Omental fat pad (tissue), 4 donors: ENCODE measurements around the gene HNRNPH2. TPM values are rescaled to one million over a fixed set of nuclear protein-coding genes. Genes with fewer than 3 reads are reported as not detected.

ENCODE experiments used
- ATAC-seq: fragments of 150-250 bp; one replicate; pipeline ENCODE4 v1.9.1; 2016; ENCODE audit warnings: mild to moderate bottlenecking, moderate library complexity; ENCODE audit not compliant: low FRiP score
- DNase-seq: peaks from one replicate; pipeline ENCODE4 v3.0.0-alpha.2; 2019; ENCODE audit warnings: low spot score
- total RNA-seq, 4 donors: library from RNA; depleted of rRNA; stranded (reverse); fragments of >200 nt; gene quantifications; one replicate each; pipeline ENCODE4 v1.1.0, GENCODE V29; 2016
- TF ChIP-seq, protein P1 (sequence below), 3 donors: fragments of 450-650 bp; IDR thresholded peaks; one replicate each; pipeline ENCODE4 v1.5.1; 2016 to 2017; ENCODE audit warnings: antibody characterized with exemption in 3 of 3, mild to moderate bottlenecking in 3 of 3, moderate library complexity in 2 of 3

The HNRNPH2 gene
- total RNA-seq, 4 donors from 2014 or later: 49.3 to 60.8 (median 55.1) TPM

DNA sequence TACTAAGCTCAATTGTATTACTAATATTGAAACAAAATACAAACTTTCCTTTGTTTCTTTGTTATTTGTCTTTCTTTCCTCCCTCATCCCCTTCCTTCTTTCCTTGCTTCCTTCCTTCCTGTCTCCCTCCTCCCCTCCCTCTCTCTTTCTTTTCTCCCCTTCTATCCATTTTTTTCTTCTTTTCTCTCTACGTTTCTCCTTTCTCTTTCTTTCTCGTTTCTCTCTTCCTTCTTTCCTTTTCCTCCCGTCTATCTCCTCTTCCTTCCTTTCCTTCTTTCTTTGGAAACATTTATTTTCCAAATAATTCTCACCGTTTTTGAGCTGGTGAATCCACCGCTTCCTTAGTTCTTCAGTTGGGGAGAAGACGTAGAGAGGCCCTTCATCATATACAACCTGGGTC lies 38.3 kb upstream of the HNRNPH2 start:
- no peak for DNase-seq
- ATAC-seq: no peak
- TF ChIP-seq, protein P1, sequence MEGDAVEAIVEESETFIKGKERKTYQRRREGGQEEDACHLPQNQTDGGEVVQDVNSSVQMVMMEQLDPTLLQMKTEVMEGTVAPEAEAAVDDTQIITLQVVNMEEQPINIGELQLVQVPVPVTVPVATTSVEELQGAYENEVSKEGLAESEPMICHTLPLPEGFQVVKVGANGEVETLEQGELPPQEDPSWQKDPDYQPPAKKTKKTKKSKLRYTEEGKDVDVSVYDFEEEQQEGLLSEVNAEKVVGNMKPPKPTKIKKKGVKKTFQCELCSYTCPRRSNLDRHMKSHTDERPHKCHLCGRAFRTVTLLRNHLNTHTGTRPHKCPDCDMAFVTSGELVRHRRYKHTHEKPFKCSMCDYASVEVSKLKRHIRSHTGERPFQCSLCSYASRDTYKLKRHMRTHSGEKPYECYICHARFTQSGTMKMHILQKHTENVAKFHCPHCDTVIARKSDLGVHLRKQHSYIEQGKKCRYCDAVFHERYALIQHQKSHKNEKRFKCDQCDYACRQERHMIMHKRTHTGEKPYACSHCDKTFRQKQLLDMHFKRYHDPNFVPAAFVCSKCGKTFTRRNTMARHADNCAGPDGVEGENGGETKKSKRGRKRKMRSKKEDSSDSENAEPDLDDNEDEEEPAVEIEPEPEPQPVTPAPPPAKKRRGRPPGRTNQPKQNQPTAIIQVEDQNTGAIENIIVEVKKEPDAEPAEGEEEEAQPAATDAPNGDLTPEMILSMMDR (IDR thresholded peaks at IDR 0.05): no peak

DNA sequence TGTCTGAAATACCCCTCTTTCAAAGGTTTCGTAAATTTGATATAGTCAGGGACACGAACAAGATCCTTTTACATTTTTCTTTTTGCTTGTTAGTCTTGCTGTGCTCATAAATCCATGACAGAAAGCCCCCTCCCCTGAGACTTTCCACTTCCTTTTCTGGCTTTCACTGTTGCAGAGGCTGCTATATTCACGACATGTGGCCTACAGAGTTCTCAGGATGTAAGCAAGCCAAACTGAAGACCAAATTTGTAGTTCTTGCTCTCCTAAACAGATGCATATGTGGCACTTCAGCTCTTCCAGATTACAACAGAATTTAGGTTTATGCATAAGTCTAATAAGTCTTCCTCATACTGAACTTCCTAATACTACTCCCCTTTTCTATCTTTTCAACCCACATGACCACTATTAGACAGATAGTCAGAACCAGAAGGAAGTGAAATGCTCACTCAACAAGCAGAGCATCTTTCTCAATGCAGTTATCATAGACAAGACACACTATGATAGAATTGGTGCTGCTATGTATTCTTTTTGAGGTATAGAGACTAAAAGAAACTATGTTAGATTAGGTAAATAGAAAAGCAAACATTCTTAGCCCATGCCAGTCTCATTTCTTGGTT lies 37.0 kb upstream of the HNRNPH2 start:
- ATAC-seq: no peak

DNA sequence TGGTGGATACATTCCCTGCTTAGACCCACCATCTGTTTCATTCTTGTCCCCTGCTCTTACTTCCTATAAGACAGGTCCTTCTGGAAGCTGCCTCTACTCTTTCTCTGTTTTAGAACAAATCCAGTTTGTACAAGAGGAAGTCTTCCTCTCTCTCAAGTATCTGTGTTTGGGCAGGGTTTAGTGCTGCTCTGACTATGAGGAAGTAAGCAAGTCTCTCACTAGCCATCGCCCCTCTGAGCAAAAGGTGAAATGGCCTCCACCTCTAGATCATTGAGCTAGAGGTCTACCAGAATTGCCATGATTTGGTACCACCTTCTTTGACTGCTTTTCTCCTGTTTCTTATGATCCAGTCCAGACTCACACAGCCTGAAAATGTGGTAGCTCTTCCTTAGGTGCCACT lies 30.5 kb upstream of the HNRNPH2 start:
- DNase-seq: no peak
- TF ChIP-seq, protein P1 (IDR thresholded peaks at IDR 0.05): no peak
- no peak for ATAC-seq

More for the DNA sequence above, 37.0 kb upstream of the HNRNPH2 start:
- no peak for DNase-seq
- TF ChIP-seq, protein P1 (IDR thresholded peaks at IDR 0.05): no peak

DNA sequence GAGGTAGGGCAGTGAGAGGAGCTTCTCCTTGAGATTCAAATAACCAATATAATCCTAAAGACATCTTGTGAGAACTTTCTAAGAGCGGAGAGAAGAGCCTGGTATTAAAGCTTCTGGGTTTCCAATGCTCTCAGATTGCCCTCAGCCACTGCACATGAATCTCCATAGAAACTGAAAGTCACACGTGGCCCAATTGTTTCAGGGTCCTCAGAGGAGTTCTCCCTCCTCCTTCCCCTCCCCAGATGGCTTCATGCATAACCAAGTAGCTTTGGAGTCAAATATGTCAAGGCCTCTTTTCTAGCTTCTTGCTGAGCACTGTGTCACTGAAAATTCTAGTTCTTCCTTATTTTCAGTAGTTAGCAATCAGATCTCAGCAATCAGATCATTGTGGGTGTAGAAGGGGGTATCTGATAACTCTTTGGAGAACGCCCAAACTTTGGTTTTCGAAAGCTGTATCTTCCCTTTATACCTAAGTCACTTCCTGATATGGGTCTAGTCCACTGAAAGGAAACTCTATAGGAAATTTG lies 24.3 kb upstream of the HNRNPH2 start:
- ATAC-seq: no peak
- no peak for DNase-seq
- TF ChIP-seq, protein P1 (IDR thresholded peaks at IDR 0.05): no peak

DNA sequence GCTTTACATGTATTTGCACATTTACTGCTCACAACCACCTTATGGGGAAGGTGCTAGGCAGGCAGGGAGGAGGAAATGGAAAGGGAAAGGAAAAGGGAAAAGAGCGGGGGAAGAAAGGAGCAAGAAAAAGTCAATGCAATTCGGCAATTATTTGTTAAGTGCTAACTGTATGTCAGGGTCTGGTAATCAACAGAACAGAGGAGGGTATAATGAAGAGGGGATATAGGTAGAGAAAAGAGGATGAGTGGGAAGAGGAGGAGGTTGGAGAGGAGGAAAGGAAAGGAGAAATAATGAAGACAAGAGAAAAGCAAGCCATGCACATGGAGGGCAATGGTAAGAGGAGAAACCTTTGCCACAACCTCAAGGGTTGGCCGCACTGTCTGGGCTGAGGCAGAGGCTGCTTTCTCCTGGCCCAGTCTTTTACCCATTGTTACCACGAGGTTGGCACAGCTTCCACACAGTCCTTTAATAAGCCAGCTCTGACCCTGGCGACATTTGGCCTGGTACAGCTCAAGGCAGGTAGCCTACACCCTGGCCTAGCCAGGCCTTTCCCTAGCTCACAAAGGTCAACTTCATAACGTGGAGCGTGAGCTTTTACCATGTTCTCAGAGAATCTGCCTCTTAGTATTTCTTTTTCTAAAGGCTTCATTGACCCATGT lies 22.9 kb upstream of the HNRNPH2 start:
- DNase-seq (no peak), ATAC-seq (no peak)
- TF ChIP-seq, protein P1 (IDR thresholded peaks at IDR 0.05): no peak

DNA sequence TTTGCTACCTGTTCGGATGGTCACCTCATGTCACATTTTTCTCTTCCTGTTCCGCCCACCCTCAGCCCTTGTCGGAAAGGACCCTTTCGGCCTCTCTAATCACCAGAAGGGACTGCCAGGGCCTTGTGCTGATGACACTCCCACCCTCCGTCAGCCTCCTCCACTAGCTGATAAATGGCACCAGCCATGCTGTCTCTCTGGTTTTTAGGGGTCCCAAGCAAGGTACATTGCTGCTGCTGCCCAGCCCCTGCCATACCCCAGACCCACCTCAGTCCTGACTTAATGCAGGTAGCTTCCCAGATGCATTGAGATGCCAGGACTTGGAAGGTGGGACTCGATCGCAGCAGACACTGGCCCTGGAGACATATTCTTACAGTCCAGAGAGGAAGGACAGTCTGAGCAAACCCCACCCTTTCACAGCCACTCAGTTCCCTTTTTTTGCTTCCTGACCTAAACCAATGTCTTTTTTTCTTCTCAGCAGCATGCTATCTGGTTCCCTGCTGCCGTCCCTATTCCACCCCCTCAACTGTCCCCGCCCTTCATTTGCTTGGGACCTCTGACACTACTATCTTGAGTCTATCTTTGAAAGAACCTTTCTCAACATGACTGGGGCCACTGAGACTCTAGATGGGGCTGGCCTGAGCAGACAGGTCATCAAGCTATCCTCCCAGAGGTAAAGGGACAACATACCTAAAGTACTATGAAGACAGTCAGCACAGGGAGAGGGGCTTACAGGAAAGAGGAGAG lies 22.1 kb upstream of the HNRNPH2 start, which contains the start of gene BTK:
Gene BTK (minus strand): TSS at position 397 of the 747 bp plus-strand sequence. CDS start 10,907 bp downstream, outside the sequence.
- TF ChIP-seq, protein P1 (IDR thresholded peaks at IDR 0.05): no peak
- DNase-seq (no peak), ATAC-seq (no peak)
